Activated naive CD4-positive, alpha-beta T cell treated with anti-CD3 and anti-CD28 coated beads, Interleukin-2, amount 50 U/mL, for 72 hours (primary cell): ENCODE measurements around the gene LFNG. TPM values are rescaled to one million over a fixed set of nuclear protein-coding genes. Genes with fewer than 3 reads are reported as not detected.

Experiments used
- ATAC-seq, 2 donors: fragments of 150-1000 bp; cut with Tn5 transposase; 2 replicates each; pipeline ENCODE4 v1.10.0; 2021; ENCODE audit warnings: mild to moderate bottlenecking in 2 of 2, moderate library complexity in 2 of 2
- DNase-seq, 2 donors: peaks; one replicate each; pipeline ENCODE4 v3.0.0; 2021 to 2022; ENCODE audit warnings: low spot score in 2 of 2
- H3K27ac Mint-ChIP-seq, 2 donors: one replicate each; pipeline ENCODE4 v1.8.0; 2022; ENCODE audit warnings: mild to moderate bottlenecking in 2 of 2, mixed read lengths in 2 of 2
- H3K36me3 Mint-ChIP-seq, 2 donors: one replicate each; pipeline ENCODE4 v1.8.0; 2022; ENCODE audit warnings: mixed read lengths in 2 of 2
- H3K9me3 Mint-ChIP-seq, 2 donors: one replicate each; pipeline ENCODE4 v1.8.0; 2022; ENCODE audit warnings: mixed read lengths in 2 of 2
- total RNA-seq, 2 donors: library from RNA; stranded (reverse); gene quantifications; one replicate each; pipeline ENCODE4 v1.2.3, GENCODE V29; 2022

The LFNG gene
- total RNA-seq, 2 donors from 2014 or later, result 17.8 to 21.1 TPM

DNA sequence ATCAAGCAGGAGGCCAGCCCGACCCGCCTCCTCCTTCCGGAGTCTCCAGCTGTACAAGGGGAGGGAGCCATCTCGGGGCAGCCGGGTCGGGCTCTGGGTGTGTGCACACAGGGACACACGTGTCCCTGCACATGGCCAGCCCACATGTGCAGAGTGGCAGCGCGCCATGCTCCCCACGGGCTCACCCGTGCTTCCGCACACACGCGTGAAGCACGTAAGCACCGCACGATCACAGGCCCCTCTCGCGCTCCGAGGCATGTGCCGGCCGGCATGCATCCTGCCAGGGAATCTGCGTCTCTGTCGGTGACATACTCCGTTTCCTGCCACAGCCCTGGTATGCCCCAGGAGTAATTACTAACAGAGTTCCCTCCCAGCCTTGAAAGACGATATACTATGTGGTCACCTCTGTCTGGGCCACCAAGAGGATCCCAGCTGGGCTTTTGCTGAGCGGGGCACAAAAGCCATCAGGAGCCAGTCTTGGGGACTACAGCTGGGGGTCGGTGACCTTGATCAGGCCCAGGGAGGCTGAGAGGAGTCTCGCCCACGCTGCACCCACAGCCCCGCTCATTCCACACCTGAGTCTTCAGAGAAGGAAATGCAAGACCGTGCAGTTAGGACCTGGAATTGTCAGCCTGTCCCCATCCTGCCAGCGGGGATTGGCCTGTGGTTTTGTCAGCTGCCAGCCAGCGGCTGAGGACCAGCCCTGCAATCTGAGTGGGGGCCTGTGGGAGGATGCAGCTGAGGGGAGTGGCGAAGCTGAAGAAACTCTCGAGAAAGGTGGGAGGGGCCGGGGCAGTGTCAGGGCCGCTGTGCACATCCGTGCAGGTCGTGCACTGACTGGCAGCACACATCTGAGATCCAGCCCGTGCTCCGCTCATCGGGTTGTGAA, 11.0 kb upstream of the LFNG start:
- H3K36me3 Mint-ChIP-seq, result no peaks in the 10 kb centered on the region
- ATAC-seq, result peak; percentile 65 to 82
- peak in 1 of 2 donors; percentile 71 for DNase-seq
- H3K27ac Mint-ChIP-seq, result peak overlapping the region; percentile 14 to 86
- H3K9me3 Mint-ChIP-seq, result no peaks in the 10 kb centered on the region

DNA sequence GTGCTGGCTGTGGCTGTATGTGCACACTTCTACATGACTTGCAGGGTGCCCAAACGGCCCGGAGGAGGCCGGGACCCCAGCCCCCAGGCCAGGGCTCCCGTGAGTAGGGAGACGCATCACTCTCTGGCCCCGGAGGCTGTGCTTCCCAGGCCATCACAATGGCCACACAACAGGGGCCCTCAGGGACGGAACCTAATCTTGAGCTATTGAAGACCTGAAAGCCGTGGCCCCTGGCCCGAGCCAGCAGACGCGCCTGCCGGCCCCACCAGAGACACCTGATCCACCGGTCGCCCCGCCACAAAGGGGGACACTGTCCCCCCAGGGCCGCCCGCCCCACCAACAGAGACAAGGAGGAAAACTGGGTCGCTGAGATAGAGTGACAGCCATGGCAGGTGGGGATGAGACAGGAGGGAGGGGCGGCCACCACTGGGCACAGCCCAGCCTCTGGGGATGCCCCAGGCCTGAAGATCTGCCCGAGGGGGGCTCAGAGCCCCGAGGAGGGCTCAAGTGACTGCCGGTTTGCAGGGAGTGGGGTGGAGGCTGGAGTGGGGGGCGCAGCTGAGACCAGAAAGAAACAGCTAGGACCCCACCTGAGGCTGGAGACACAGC, 10.2 kb upstream of the LFNG start:
- DNase-seq (no peak), ATAC-seq (no peak)
- Mint-ChIP-seq H3K36me3 (no peaks in the 10 kb centered on the region), H3K27ac (peak overlapping the region in 1 of 2 donors; percentile 86), H3K9me3 (no peaks in the 10 kb centered on the region)

GRCh38 chr7:2510130-2510776, 9.3 kb upstream of the LFNG start:
- no peaks in the 10 kb centered on the region for H3K9me3 Mint-ChIP-seq
- no peak for DNase-seq
- peak overlapping the region; percentile 86 to 95 for H3K27ac Mint-ChIP-seq

DNA sequence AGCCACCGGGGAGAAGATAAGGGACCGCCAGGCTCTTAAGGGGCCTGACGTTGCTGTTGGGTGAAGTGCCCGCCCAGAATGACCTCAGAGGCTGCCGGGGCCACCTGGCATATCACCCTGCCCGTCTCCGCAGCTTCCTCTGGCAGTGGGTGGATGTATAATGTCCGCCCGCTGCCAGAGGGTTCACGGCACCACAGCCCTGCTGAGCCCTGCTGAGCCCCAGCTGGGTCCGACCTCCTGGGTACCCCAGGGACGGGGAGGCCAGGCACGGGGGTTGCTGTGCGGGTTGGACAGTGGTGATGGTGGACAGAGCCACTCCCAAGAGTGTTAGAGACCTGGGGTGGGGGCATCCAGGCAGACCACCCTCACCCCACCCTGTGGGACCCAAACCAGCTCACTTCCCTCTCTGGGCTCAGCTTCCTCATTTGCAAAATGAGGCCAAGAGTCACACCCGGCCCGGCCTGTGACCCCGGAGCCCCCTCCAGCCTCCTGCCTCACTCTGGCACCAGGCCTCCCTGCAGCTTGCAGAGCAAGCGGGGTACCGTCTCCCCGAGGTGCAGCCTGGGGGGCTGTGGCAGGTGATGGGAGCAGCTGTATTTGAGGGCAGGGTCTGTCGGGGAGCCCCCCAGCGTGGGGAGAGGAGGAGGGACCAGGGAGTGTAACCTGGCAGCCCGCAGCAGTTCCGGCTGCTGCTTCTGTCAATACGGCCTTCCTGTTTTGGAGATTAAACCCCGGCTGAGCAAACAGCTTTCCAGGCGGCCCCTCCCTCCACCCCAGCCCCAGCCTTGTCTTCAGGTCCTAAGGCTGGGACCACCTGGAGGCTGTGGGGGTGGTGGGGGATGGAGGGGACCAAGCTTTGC, 8.4 kb upstream of the LFNG start:
- ATAC-seq (peak; percentile 37 to 76), DNase-seq (no peak)
- peak overlapping the region in 1 of 2 donors; percentile 86 for H3K27ac Mint-ChIP-seq
- H3K9me3 Mint-ChIP-seq, result no peaks in the 10 kb centered on the region
- H3K36me3 Mint-ChIP-seq, result no peaks in the 10 kb centered on the region

More at GRCh38 chr7:2510130-2510776, 9.3 kb upstream of the LFNG start:
- H3K36me3 Mint-ChIP-seq, result no peaks in the 10 kb centered on the region
- ATAC-seq, result no peak

GRCh38 chr7:2511769-2512168, 7.8 kb upstream of the LFNG start:
- ATAC-seq, result no peak
- no peaks in the 10 kb centered on the region for H3K36me3 Mint-ChIP-seq
- no peaks in the 10 kb centered on the region for H3K9me3 Mint-ChIP-seq
- H3K27ac Mint-ChIP-seq, result peak overlapping the region; percentile 79 to 86
- DNase-seq, result no peak

GRCh38 chr7:2512179-2512661, 7.4 kb upstream of the LFNG start:
- Mint-ChIP-seq H3K27ac (peak overlapping the region; percentile 79 to 86), H3K9me3 (no peaks in the 10 kb centered on the region), H3K36me3 (no peaks in the 10 kb centered on the region)
- DNase-seq (no peak), ATAC-seq (no peak)

GRCh38 chr7:2512713-2513112, 6.9 kb upstream of the LFNG start:
- Mint-ChIP-seq H3K27ac (peak overlapping the region in 1 of 2 donors; percentile 86), H3K9me3 (no peaks in the 10 kb centered on the region), H3K36me3 (no peaks in the 10 kb centered on the region)
- ATAC-seq, result no peak
- DNase-seq, result no peak

GRCh38 chr7:2513702-2514101, 5.9 kb upstream of the LFNG start:
- DNase-seq, result no peak
- Mint-ChIP-seq H3K9me3 (no peaks in the 10 kb centered on the region), H3K36me3 (no peaks in the 10 kb centered on the region), H3K27ac (no peak overlapping the region)
- no peak for ATAC-seq

DNA sequence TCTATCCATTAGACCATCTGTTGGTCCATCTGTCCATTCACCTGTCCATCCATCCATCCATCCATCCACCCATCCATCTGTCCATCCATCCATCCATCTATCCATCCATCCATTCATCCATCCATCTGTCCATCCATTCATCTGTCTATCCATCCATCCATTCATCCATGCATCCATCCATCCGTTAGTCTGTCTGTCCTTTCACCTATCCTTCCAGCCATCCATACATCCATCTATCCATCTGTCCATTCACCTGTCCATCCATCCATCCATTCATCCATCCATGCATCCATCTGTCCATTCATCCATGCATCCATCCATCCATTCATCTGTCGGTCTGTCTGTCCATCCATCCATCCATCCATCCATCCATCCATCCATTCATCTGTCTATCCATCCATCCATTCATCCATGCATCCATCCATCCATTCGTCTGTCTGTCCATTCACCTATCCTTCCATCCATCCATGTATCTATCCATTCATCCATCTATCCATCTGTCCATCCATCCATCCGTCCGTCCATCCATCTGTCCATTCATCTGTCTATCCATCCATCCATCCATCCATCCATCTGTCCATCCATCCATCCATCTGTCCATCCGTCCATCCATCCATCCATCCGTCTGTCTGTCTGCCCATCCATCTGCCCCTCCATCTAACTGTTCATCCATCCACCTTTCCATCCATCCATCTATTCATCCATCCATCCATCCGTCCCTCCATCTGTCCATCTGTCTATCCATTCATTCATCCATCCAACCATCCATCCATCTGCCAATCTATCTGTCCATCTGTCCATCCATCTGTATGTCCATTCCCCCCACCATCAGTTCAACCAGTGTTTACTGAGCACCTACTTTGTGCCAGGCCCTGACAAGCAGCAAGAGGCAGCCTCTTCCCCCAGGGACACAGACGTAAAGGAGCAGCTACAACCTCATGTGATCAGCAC, 4.8 kb upstream of the LFNG start:
- Mint-ChIP-seq H3K27ac (no peak overlapping the region), H3K36me3 (no peaks in the 10 kb centered on the region), H3K9me3 (no peaks in the 10 kb centered on the region)
- no peak for ATAC-seq
- no peak for DNase-seq

DNA sequence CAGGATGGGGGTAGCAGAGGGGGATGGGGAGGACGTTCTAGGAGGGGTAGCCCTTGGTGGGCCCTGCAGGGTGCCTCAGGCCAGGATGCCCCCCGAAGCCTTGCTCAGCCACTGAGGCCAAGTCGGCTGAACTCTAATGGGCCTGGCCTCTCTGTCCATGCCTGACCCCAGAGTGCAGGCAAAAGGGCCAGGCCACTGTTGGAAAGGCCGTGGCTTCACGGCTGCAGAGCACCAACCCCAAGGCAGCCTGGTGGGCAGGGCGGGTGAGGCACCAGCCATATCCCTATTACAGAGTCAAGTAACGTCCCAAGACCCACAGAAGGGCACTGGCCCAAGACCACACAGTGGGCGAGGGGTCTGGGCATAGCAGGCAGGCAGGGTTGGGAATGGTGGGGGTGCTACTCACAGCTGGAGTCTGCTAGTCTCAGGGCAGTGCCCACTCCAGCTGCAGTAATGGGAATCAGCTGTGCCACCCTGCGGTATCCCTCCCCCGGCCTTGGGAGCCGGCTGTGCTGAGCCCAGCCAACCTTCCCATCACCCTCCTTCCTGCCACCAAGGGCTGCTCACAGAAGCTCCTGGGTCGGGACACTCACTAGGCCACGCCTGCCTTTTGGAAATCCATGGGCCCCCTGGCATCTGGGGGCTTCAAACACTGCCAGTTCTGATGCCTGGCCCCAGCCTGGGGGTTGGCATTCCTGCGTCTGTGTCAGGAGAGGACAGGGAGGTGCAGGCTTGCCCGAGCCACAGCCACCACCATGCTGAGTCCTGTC, 4.0 kb upstream of the LFNG start:
- DNase-seq (no peak), ATAC-seq (no peak)
- H3K9me3 Mint-ChIP-seq, result no peaks in the 10 kb centered on the region
- H3K27ac Mint-ChIP-seq, result no peak overlapping the region
- H3K36me3 Mint-ChIP-seq, result no peaks in the 10 kb centered on the region

DNA sequence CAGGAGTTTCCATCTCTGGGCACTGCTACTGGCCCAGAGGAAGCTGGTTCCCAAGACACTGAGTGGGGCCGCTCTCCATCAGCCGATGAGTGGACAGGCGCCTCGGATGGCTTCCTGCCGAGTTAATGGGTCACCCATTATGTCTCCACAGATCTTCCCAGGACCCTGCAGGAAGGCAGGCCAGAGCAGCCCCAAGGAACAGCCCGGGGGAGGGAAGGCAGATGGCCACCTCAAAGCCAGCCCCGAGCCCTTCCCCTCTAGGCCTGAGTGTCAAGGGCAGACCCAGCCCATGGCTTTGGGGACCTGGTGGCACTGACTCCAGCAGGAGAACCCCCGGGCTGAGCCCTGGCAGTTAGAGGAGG, 3.4 kb upstream of the LFNG start:
- H3K9me3 Mint-ChIP-seq, result no peaks in the 10 kb centered on the region
- no peak overlapping the region for H3K27ac Mint-ChIP-seq
- ATAC-seq (no peak), DNase-seq (no peak)
- no peaks in the 10 kb centered on the region for H3K36me3 Mint-ChIP-seq

- Mint-ChIP-seq H3K27ac (no peak overlapping the region), H3K36me3 (no peaks in the 10 kb centered on the region), H3K9me3 (no peaks in the 10 kb centered on the region)
- ATAC-seq (no peak), DNase-seq (no peak)
These were observed 2.5 kb upstream of the LFNG start for GRCh38 chr7:2517026-2517425.

DNA sequence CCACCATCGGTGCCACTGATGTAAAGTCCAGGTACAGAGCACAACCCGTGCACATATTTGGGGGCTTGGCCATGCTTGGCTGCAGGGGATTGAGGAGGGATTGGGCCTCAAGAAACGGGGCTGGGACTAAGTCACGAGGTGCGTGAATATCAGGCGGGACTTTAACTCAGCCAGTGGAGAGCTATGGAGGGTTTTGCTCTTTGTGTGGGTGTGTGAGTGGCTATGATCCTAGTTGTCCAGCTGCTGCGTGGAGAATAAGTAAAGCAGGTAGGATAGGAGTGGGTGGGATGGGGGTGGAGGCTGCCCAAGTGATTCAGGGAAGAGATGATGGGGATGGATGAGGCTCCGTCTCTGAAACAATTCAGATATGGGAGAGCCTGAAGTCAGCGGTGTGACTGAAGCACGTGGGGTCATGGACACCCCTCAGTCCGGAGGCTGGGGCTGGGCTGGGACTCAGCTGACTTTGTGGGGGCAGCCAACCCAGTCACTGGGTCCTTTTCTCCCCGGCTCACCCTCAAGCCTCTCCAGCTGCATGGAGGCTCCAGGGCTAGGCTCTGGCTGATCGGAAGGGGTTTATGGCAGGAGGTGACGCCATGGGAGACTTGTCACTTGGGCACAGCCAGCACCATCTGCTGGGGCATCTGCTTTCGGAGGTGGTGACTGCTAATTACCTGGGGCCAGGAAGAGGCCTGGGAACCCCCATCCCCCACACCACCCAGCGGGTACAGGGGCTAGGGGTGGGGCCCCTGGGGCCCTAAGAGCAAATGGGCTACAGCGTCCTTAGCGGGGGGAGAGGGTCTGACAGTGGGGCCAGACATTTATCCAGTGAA, 1.7 kb upstream of the LFNG start:
- DNase-seq (no peak), ATAC-seq (no peak)
- Mint-ChIP-seq H3K27ac (no peak overlapping the region), H3K36me3 (peaks cover 0 to 3% of the 10 kb centered on the region in 2 donors), H3K9me3 (no peaks in the 10 kb centered on the region)

DNA sequence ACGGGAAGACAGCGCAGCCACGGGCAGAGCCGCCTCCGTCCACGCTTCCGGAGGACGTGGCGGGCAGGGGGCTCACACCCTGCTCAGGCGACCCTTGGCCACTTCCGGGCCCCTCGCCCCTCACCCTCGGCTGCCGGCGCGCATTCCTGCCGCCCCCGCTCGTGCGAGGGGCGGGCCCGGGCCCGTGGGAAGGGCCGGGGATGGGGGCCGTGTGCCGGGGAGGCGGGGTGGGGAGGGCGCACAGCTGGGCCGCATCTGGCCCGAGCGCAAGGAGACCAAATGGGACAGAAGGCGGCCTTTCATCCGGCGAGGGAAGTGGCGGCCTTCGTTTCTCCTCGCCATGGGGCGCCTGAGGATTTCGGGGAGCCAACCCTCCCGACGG, 846 bp upstream of the LFNG start:
- H3K27ac Mint-ChIP-seq, result no peak overlapping the region
- ATAC-seq, result no peak
- DNase-seq, result no peak
- no peaks in the 10 kb centered on the region for H3K9me3 Mint-ChIP-seq
- H3K36me3 Mint-ChIP-seq, result peaks cover 0 to 6% of the 10 kb centered on the region in 2 donors
